PC-9 (cell line): ENCODE results near the gene TTBK2. TPM values are rescaled to one million over a fixed set of nuclear protein-coding genes. Genes with fewer than 3 reads are reported as not detected.

Experiments
- BruUV-seq: library from RNA; stranded (reverse); fragments of 400-500 nt; replicated peaks from 2 replicates; lab custom pipeline; 2021; lab: Mats Ljungman, UMichigan
- CTCF ChIA-PET: fragments of 300-600 bp; sonication (Branson Sonifier 250); formaldehyde crosslinking; loops from one replicate; lab custom pipeline; 2022; ENCODE audit warnings: antibody characterized with exemption; lab: Charles Lee
- POLR2A ChIA-PET: fragments of 300-600 bp; sonication (Branson Sonifier 250); formaldehyde crosslinking; loops from one replicate; lab custom pipeline; 2022; ENCODE audit warnings: antibody characterized with exemption; ENCODE audit not compliant: unreplicated experiment; lab: Charles Lee
- DNase-seq, 2 experiments: peaks; one replicate each; pipeline versions ENCODE4 v3.0.0 to v3.0.0-alpha.2; 2015 to 2022; ENCODE audit warnings: mixed read lengths in 1 of 2
- H2AFZ ChIP-seq: fragments of 200-600 bp; sonication (generic); 2 replicates; pipeline ENCODE4 v1.8.1; 2017; ENCODE audit warnings: antibody characterized with exemption
- H3F3A ChIP-seq: fragments of 200-600 bp; sonication (generic); 2 replicates; pipeline ENCODE4 v1.8.1; 2017; ENCODE audit warnings: antibody characterized with exemption, mild to moderate bottlenecking, low read depth; ENCODE audit not compliant: insufficient read depth
- H3K27ac ChIP-seq: fragments of 200-600 bp; sonication (generic); 2 replicates; pipeline ENCODE4 v1.6.1; 2016; ENCODE audit warnings: mixed run types
- H3K27me3 ChIP-seq: fragments of 200-600 bp; sonication (generic); 2 replicates; pipeline ENCODE4 v1.6.1; 2016; ENCODE audit warnings: low read depth, mixed run types; ENCODE audit not compliant: insufficient read depth
- H3K36me3 ChIP-seq: fragments of 200-600 bp; sonication (generic); 2 replicates; pipeline ENCODE4 v1.6.1; 2016; ENCODE audit warnings: low read depth, mixed run types
- H3K4me1 ChIP-seq: fragments of 200-600 bp; sonication (generic); replicated peaks from 2 replicates; pipeline ENCODE4 v1.6.1; 2016; ENCODE audit warnings: mixed run types; ENCODE audit not compliant: insufficient read depth
- H3K4me2 ChIP-seq: fragments of 200-600 bp; sonication (generic); 2 replicates; pipeline ENCODE4 v1.6.1; 2017; ENCODE audit warnings: mixed run types
- H3K4me3 ChIP-seq: fragments of 200-600 bp; sonication (generic); 2 replicates; pipeline ENCODE4 v1.6.1; 2016; ENCODE audit warnings: mixed run types
- H3K79me2 ChIP-seq: fragments of 200-600 bp; sonication (generic); 2 replicates; pipeline ENCODE4 v1.6.1; 2017; ENCODE audit warnings: low read depth, mixed run types
- H3K9me2 ChIP-seq: fragments of 200-600 bp; sonication (generic); 2 replicates; pipeline ENCODE4 v1.8.1; 2017; ENCODE audit warnings: mild to moderate bottlenecking; ENCODE audit not compliant: insufficient read depth
- H3K9me3 ChIP-seq: fragments of 200-600 bp; sonication (generic); 2 replicates; pipeline ENCODE4 v1.8.1; 2016; ENCODE audit warnings: low read depth; ENCODE audit not compliant: insufficient read depth
- H4K20me1 ChIP-seq: fragments of 200-600 bp; sonication (generic); 2 replicates; pipeline ENCODE4 v1.8.1; 2017; ENCODE audit not compliant: insufficient read depth
- CTCF ChIP-seq: fragments of 200-600 bp; sonication (generic); conservative IDR thresholded peaks from 2 replicates; pipeline ENCODE4 v1.6.1; 2017; ENCODE audit warnings: mixed run types, antibody characterized with exemption, mild to moderate bottlenecking, moderate library complexity
- EZH2 ChIP-seq: fragments of 200-600 bp; sonication (generic); IDR thresholded peaks from 2 replicates; pipeline ENCODE4 v1.8.0; 2017; ENCODE audit warnings: antibody characterized with exemption, low read depth
- intact Hi-C: fragments of 100-400 bp; cut with micrococcal nuclease; formaldehyde crosslinking; loops from one replicate; pipeline ENCODE4 v1.10.0; 2022; ENCODE audit not compliant: unreplicated experiment
- total RNA-seq: library from RNA; stranded (reverse); gene quantifications from 2 replicates; pipeline ENCODE4 v1.2.3, GENCODE V29; 2021

The TTBK2 gene
- total RNA-seq, 1 experiment from 2014 or later, result 22.6 TPM

GRCh38 chr15:42805266-42805665, 115.3 kb downstream of the TTBK2 start:
- CTCF ChIA-PET, result no interaction called here
- intact Hi-C loops, result no loop called here
- no peaks in the 10 kb centered on the region for H3K9me2 ChIP-seq
- no peak overlapping the region for H3K4me2 ChIP-seq
- H4K20me1 ChIP-seq, result no peaks in the 10 kb centered on the region
- no peaks in the 10 kb centered on the region for H3K4me1 ChIP-seq
- H3K4me3 ChIP-seq, result no peak overlapping the region
- no peaks in the 10 kb centered on the region for H3K9me3 ChIP-seq
- no peaks in the 10 kb centered on the region for H3K36me3 ChIP-seq
- no peak overlapping the region for H2AFZ ChIP-seq
- H3F3A ChIP-seq, result no peaks in the 10 kb centered on the region
- H3K27ac ChIP-seq, result no peak overlapping the region
- no TSS peak for BruUV-seq
- POLR2A ChIA-PET, result no interaction called here
- TF ChIP-seq CTCF (no peak), EZH2 (no peak)
- H3K27me3 ChIP-seq, result no peaks in the 10 kb centered on the region
- H3K79me2 ChIP-seq, result no peaks in the 10 kb centered on the region
- no peak for DNase-seq

- H3K4me3 ChIP-seq, result no peak overlapping the region
- H2AFZ ChIP-seq, result no peak overlapping the region
- H3K9me3 ChIP-seq, result no peaks in the 10 kb centered on the region
- no peaks in the 10 kb centered on the region for H3F3A ChIP-seq
- no peak overlapping the region for H3K27ac ChIP-seq
- BruUV-seq, result no TSS peak
- no peak for DNase-seq
- intact Hi-C loops, result no loop called here
- CTCF ChIA-PET, result no interaction called here
- TF ChIP-seq CTCF, result no peak
- TF ChIP-seq EZH2, result no peak
- POLR2A ChIA-PET, result no interaction called here
- no peaks in the 10 kb centered on the region for H3K9me2 ChIP-seq
- no peaks in the 10 kb centered on the region for H3K4me1 ChIP-seq
- H3K27me3 ChIP-seq, result no peaks in the 10 kb centered on the region
- H4K20me1 ChIP-seq, result no peaks in the 10 kb centered on the region
- H3K79me2 ChIP-seq, result no peaks in the 10 kb centered on the region
- no peak overlapping the region for H3K4me2 ChIP-seq
- H3K36me3 ChIP-seq, result no peaks in the 10 kb centered on the region
Observed at GRCh38 chr15:42804739-42805138, 115.8 kb downstream of the TTBK2 start.

GRCh38 chr15:42803436-42803835, 117.1 kb downstream of the TTBK2 start:
- CTCF ChIA-PET, result no interaction called here
- Histone ChIP-seq H3K4me1 (no peaks in the 10 kb centered on the region), H3K4me3 (no peak overlapping the region), H3K27ac (no peak overlapping the region), H3K27me3 (no peaks in the 10 kb centered on the region), H3K9me2 (no peaks in the 10 kb centered on the region), H3F3A (no peaks in the 10 kb centered on the region), H3K36me3 (no peaks in the 10 kb centered on the region), H3K9me3 (no peaks in the 10 kb centered on the region), H3K4me2 (no peak overlapping the region), H4K20me1 (no peaks in the 10 kb centered on the region), H3K79me2 (no peaks in the 10 kb centered on the region), H2AFZ (no peak overlapping the region)
- TF ChIP-seq CTCF, result no peak
- no peak for TF ChIP-seq EZH2
- BruUV-seq, result no TSS peak
- DNase-seq, result no peak
- intact Hi-C loops, result no loop called here
- POLR2A ChIA-PET, result no interaction called here
